Measurements from ENCODE around the gene SNRNP25.
A peak's percentile ranks its signal among the peaks of the same experiment; 100 is the strongest.

Gene SNRNP25

GRCh38 chr16:101586-101985 is 48.0 kb downstream of the SNRNP25 start:
- DNase-seq (ENCODE audit: low read depth in 1 of 2, low spot score in 1 of 2) = no peak

GRCh38 chr16:102060-102855 is 48.6 kb downstream of the SNRNP25 start:
- DNase-seq (ENCODE audit: low read depth in 1 of 2, low spot score in 1 of 2) = no peak

- no peak for DNase-seq (ENCODE audit: low read depth in 1 of 2, low spot score in 1 of 2)
These were observed 50.7 kb downstream of the SNRNP25 start for GRCh38 chr16:104355-104754.

- DNase-seq (ENCODE audit: low read depth in 1 of 2, low spot score in 1 of 2) = no peak
These were observed 51.3 kb downstream of the SNRNP25 start for GRCh38 chr16:104928-105327.

- DNase-seq (ENCODE audit: low read depth in 1 of 2, low spot score in 1 of 2) = no peak
These were observed 51.9 kb downstream of the SNRNP25 start for GRCh38 chr16:105521-105920.

GRCh38 chr16:106623-107324 is 53.1 kb downstream of the SNRNP25 start:
- DNase-seq (ENCODE audit: low read depth in 1 of 2, low spot score in 1 of 2) = peak in 1 of 2 donors; percentile 13

All from stimulated activated CD4-positive, alpha-beta T cell treated with anti-CD3 and anti-CD28 coated beads, Interleukin-15, amount 100 ng/mL, for 1 hour (primary cell).